Glutamatergic neuron (in vitro differentiated cells): ENCODE results near the gene DNAJA3. TPM values are rescaled to one million over a fixed set of nuclear protein-coding genes. Genes with fewer than 3 reads are reported as not detected.

Source experiments
- DNase-seq: peaks from one replicate; pipeline ENCODE4 v3.0.0; 2022
- H3K27ac Mint-ChIP-seq: one replicate; pipeline ENCODE4 v1.8.0; 2020; ENCODE audit warnings: mild to moderate bottlenecking, mixed read lengths, inconsistent platforms; ENCODE audit not compliant: unreplicated experiment
- H3K27me3 Mint-ChIP-seq: one replicate; pipeline ENCODE4 v1.8.0; 2020; ENCODE audit warnings: mild to moderate bottlenecking, moderate library complexity, mixed read lengths, inconsistent platforms; ENCODE audit not compliant: unreplicated experiment
- H3K36me3 Mint-ChIP-seq: one replicate; pipeline ENCODE4 v1.8.0; 2020; ENCODE audit warnings: mild to moderate bottlenecking, mixed read lengths, inconsistent platforms; ENCODE audit not compliant: unreplicated experiment
- H3K4me1 Mint-ChIP-seq: one replicate; pipeline ENCODE4 v1.8.0; 2020; ENCODE audit warnings: mild to moderate bottlenecking, low read depth, mixed read lengths, inconsistent platforms; ENCODE audit not compliant: unreplicated experiment
- H3K4me3 Mint-ChIP-seq: one replicate; pipeline ENCODE4 v1.8.0; 2020; ENCODE audit warnings: mild to moderate bottlenecking, mixed read lengths, inconsistent platforms; ENCODE audit not compliant: unreplicated experiment
- H3K9me3 Mint-ChIP-seq: one replicate; pipeline ENCODE4 v1.8.0; 2020; ENCODE audit warnings: mild to moderate bottlenecking, moderate library complexity, mixed read lengths, inconsistent platforms; ENCODE audit not compliant: unreplicated experiment
- CTCF ChIP-seq: fragments of 200-600 bp; sonication (generic); IDR thresholded peaks from one replicate; pipeline ENCODE4 v1.5.0; 2021; ENCODE audit not compliant: partially characterized antibody, unreplicated experiment
- total RNA-seq: library from RNA; stranded (reverse); fragmentation: NEBNext Ultra II Directional; extraction: Animal tissue kit (Norgen Biotek cat#: 25700); gene quantifications from one replicate; pipeline ENCODE4 v1.2.1, GENCODE V29; 2021; ENCODE audit not compliant: unreplicated experiment

DNAJA3 gene
- total RNA-seq, 1 donor from 2014 or later, result 32.6 TPM

- H3K4me1 Mint-ChIP-seq, result no peaks in the 10 kb centered on the region
- TF ChIP-seq CTCF, result no peak
- DNase-seq, result no peak
- no peak overlapping the region for H3K27ac Mint-ChIP-seq
- H3K27me3 Mint-ChIP-seq, result peaks cover 3% of the 10 kb centered on the region
- peaks cover 4% of the 10 kb centered on the region for H3K36me3 Mint-ChIP-seq
- H3K4me3 Mint-ChIP-seq, result no peak overlapping the region
- no peaks in the 10 kb centered on the region for H3K9me3 Mint-ChIP-seq
Measured at GRCh38 chr16:4443271-4443670, 17.6 kb downstream of the DNAJA3 start.

- TF ChIP-seq CTCF, result no peak
- no peak overlapping the region for H3K4me3 Mint-ChIP-seq
- peaks cover 3% of the 10 kb centered on the region for H3K27me3 Mint-ChIP-seq
- no peak for DNase-seq
- H3K36me3 Mint-ChIP-seq, result peaks cover 4% of the 10 kb centered on the region
- no peaks in the 10 kb centered on the region for H3K9me3 Mint-ChIP-seq
- H3K27ac Mint-ChIP-seq, result no peak overlapping the region
- no peaks in the 10 kb centered on the region for H3K4me1 Mint-ChIP-seq
Measured at GRCh38 chr16:4443986-4444385, 18.3 kb downstream of the DNAJA3 start.

- H3K36me3 Mint-ChIP-seq, result no peaks in the 10 kb centered on the region
Measured at GRCh38 chr16:4450430-4450829, 24.8 kb downstream of the DNAJA3 start.

GRCh38 chr16:4450931-4451519, 25.4 kb downstream of the DNAJA3 start:
- no peak for TF ChIP-seq CTCF
- Mint-ChIP-seq H3K4me1 (peaks cover 14% of the 10 kb centered on the region), H3K27me3 (peaks cover 7% of the 10 kb centered on the region), H3K27ac (peak overlapping the region; percentile 94), H3K9me3 (peaks cover 4% of the 10 kb centered on the region), H3K4me3 (peak overlapping the region; percentile 69), H3K36me3 (no peaks in the 10 kb centered on the region)
- peak; percentile 46 for DNase-seq

More at GRCh38 chr16:4450430-4450829, 24.8 kb downstream of the DNAJA3 start:
- DNase-seq, result no peak
- peaks cover 4% of the 10 kb centered on the region for H3K9me3 Mint-ChIP-seq
- peak overlapping the region; percentile 94 for H3K27ac Mint-ChIP-seq
- peak overlapping the region; percentile 69 for H3K4me3 Mint-ChIP-seq
- H3K27me3 Mint-ChIP-seq, result peaks cover 7% of the 10 kb centered on the region
- TF ChIP-seq CTCF, result no peak
- peaks cover 13% of the 10 kb centered on the region for H3K4me1 Mint-ChIP-seq

- DNase-seq, result no peak
- Mint-ChIP-seq H3K4me1 (peaks cover 15% of the 10 kb centered on the region), H3K36me3 (no peaks in the 10 kb centered on the region), H3K9me3 (peaks cover 4% of the 10 kb centered on the region), H3K27me3 (peaks cover 8% of the 10 kb centered on the region), H3K27ac (no peak overlapping the region), H3K4me3 (no peak overlapping the region)
- TF ChIP-seq CTCF, result no peak
Measured at GRCh38 chr16:4452674-4453073, 27.0 kb downstream of the DNAJA3 start.
